IMR-90 (cell line): Measurements from ENCODE around the gene HAUS3. TPM values are rescaled to one million over a fixed set of nuclear protein-coding genes. Genes with fewer than 3 reads are reported as not detected.

Source experiments
- CEBPB ChIP-seq: IDR thresholded peaks from 2 replicates; pipeline ENCODE4 v1.6.1; 2012; ENCODE audit warnings: low read depth, low read length, improper control_type of control experiment
- CTCF ChIP-seq: conservative IDR thresholded peaks from 2 replicates; pipeline ENCODE4 v1.5.1; 2012; ENCODE audit warnings: mild to moderate bottlenecking, low read depth, low read length, improper control_type of control experiment
- ELK1 ChIP-seq: fragments of 150-350 bp; IDR thresholded peaks from 2 replicates; pipeline ENCODE4 v1.6.1; 2016; ENCODE audit warnings: low read depth, mild to moderate bottlenecking, low read length, moderate library complexity, borderline replicate concordance
- MAFK ChIP-seq: IDR thresholded peaks from 2 replicates; pipeline ENCODE4 v1.6.1; 2012; ENCODE audit warnings: low read depth, low read length, improper control_type of control experiment
- MAZ ChIP-seq: IDR thresholded peaks from 2 replicates; pipeline ENCODE4 v1.6.1; 2012; ENCODE audit warnings: low read depth, mild to moderate bottlenecking, low read length, improper control_type of control experiment, moderate library complexity, borderline replicate concordance
- SMC3 ChIP-seq: fragments of 150-350 bp; IDR thresholded peaks from 2 replicates; pipeline ENCODE4 v1.6.1; 2016; ENCODE audit warnings: low read depth, mild to moderate bottlenecking, antibody characterized with exemption, low read length, moderate library complexity
- polyA plus RNA-seq, 3 experiments: library from polyadenylated mRNA; depleted of rRNA; stranded (reverse); fragments of >200 nt; gene quantifications; 2 replicates each; pipeline ENCODE4 v1.2.3, GENCODE V29; 2012; ENCODE audit warnings: low replicate concordance in 1 of 3
- total RNA-seq: library from RNA; depleted of rRNA; stranded (reverse); fragments of >200 nt; gene quantifications from 2 replicates; pipeline ENCODE4 v1.2.3, GENCODE V29; 2012

HAUS3 gene
- total and polyA plus RNA-seq, 2 of the 4 experiments (the other 2 are of a cell fraction), result 4.3 to 4.8 TPM

- TF ChIP-seq ELK1 (no peak), MAZ (peak; percentile 94; the same call in 1 of the 2 replicates), SMC3 (no peak), CTCF (no peak), CEBPB (no peak), MAFK (no peak)
Measured at GRCh38 chr4:2241410-2242353, at the start of gene HAUS3, which contains the start of gene POLN (continued).
